ENCODE results near the gene DDTL. TPM values are rescaled to one million over a fixed set of nuclear protein-coding genes. Genes with fewer than 3 reads are reported as not detected.
"Not testable (repeated sequence)": the region's sequence is repeated elsewhere in the genome, so short reads cannot be mapped to it uniquely, and the experiment has no call there.

Gene DDTL
- total RNA-seq, 1 donor from 2014 or later, result not detected

DNA sequence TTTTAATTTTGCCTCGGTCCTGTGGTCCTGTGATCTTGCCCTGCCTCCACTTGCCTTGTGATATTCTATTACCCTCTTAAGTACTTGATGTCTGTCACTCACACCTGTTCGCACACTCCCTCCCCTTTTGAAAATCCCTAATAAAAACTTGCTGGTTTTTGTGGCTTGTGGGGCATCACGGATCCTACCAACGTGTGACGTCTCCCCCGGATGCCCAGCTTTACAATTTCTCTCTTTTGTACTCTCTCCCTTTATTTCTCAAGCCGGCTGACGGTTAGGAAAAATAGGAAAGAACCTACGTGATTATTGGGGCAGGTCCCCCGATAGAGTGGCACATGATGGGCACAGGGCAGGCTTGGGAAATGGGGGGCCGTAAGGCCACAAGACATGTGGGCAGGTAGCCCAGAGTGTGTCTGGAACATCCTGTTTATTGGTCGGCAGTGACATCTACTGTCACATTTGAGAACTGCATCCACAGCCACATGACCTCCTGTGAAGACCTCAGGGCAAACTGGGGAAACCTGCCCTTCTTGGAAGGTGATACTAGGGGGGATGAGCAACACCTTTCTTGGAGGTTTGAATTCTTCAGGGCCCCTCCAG lies 10.3 kb upstream of the DDTL start:
- H3K4me3 ChIP-seq; H3K9me3 ChIP-seq; H3K4me1 ChIP-seq; H3K27ac ChIP-seq; intact Hi-C loops (cut with DNase I); H3K36me3 ChIP-seq; DNase-seq (ENCODE audit: extremely low spot score in 2 of 2); H3K27me3 ChIP-seq: not testable (repeated sequence)
- TF ChIP-seq, protein P1, sequence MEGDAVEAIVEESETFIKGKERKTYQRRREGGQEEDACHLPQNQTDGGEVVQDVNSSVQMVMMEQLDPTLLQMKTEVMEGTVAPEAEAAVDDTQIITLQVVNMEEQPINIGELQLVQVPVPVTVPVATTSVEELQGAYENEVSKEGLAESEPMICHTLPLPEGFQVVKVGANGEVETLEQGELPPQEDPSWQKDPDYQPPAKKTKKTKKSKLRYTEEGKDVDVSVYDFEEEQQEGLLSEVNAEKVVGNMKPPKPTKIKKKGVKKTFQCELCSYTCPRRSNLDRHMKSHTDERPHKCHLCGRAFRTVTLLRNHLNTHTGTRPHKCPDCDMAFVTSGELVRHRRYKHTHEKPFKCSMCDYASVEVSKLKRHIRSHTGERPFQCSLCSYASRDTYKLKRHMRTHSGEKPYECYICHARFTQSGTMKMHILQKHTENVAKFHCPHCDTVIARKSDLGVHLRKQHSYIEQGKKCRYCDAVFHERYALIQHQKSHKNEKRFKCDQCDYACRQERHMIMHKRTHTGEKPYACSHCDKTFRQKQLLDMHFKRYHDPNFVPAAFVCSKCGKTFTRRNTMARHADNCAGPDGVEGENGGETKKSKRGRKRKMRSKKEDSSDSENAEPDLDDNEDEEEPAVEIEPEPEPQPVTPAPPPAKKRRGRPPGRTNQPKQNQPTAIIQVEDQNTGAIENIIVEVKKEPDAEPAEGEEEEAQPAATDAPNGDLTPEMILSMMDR (IDR thresholded peaks at IDR 0.05), result peak; percentile 58 to 93 (median 90)
- peak in 1 of 2 donors; percentile 20 for TF ChIP-seq POLR2AphosphoS5 (IDR thresholded peaks at IDR 0.05; ENCODE audit: insufficient read depth in 1 of 2, low read depth in 1 of 2)

DNA sequence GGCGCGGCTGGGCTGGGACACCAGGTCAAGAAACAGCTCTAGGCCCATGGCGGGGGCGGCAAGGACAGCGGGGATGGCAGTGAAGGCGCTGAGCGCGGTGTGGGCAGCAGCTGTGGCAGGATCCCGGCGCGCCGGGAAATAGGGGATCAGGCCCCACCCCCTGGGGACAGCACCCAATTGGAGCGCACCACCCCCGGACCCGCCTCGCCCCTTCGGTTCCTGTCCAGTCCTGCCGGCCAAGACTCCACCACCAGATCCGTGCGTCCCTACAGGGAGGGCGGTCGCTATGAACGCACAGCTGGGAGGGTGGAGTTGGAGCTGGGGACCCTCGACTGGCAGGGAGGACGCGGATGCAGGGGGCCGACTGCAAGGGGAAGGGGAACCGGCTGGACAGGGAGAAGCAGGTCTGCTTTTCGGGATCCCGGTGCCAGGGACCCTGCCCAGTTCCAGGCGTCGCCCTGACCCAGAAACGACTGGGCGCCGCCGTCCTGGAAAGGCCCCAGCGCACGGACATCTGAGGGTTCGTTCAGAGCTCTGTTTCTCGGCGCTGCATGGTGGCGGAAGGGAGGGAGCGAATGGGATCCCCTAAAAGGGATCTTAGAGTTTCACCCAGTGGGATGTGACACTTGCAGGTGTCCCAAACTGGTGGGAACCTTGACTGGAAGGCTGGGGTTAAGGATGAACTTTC lies 5.5 kb upstream of the DDTL start, which contains the start of gene GSTT2B:
TSS of gene GSTT2B (minus strand) at position 112 of the 688 bp plus-strand sequence. CDS start at position 48, 64 bp downstream.
- DNase-seq (ENCODE audit: extremely low spot score in 2 of 2); H3K4me1 ChIP-seq; intact Hi-C loops (cut with DNase I); H3K9me3 ChIP-seq; H3K27ac ChIP-seq; H3K27me3 ChIP-seq; H3K36me3 ChIP-seq; H3K4me3 ChIP-seq: not testable (repeated sequence)

DNA sequence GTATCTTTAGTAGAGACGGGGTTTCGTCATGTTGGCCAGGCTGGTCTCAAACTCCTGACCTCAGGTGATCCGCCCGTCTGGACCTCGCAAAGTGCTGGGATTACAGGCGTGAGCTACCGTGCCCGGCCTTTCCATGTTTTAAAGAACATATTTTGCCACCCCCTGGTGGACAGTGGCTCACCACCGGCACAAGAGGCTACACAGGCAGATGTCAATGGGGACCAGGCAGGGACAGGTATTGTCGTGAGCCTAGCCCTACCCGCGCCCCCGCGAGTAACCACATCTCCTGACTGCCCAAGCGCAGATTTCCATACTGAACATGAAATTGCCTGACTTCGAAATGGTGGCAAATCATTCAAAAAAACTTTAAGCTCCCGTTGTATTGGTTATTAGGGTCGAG lies 594 bp upstream of the DDTL start:
- intact Hi-C loops (cut with DNase I); H3K4me1 ChIP-seq; DNase-seq (ENCODE audit: extremely low spot score in 2 of 2): not testable (repeated sequence)

DNA sequence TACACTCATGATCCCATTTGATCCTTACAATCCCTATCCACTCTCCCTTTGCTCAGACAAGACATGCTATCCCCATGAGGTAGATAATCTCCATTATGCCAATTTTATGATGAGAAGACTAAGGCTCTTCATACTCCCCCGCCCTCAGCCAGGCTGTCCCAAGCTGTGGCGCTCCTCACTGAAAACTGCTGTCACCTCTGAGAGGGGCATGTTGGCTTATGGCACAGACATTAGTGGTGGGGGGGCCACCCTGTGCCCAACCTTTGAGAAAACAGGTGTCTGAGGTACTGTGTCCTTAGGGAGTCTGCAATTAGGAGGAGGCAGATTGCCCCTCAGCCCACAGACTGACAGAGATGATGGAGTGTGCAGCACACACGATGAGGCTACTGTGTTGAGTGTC lies 2.4 kb downstream of the DDTL start:
- DNase-seq (ENCODE audit: extremely low spot score in 2 of 2), result no peak
- Histone ChIP-seq H3K27me3 (no peaks in the 10 kb centered on the region), H3K4me1 (no peaks in the 10 kb centered on the region), H3K4me3 (no peak overlapping the region), H3K36me3 (peaks cover 0 to 25% of the 10 kb centered on the region in 2 donors), H3K27ac (no peak overlapping the region), H3K9me3 (no peaks in the 10 kb centered on the region)
- intact Hi-C loops (cut with DNase I), result no loop called here
- TF ChIP-seq POLR2A (IDR thresholded peaks at IDR 0.05) (no peak), POLR2AphosphoS5 (IDR thresholded peaks at IDR 0.05; ENCODE audit: insufficient read depth in 1 of 2, low read depth in 1 of 2) (no peak)
- TF ChIP-seq, protein P1 (IDR thresholded peaks at IDR 0.05), result no peak

More for the DNA sequence above, 594 bp upstream of the DDTL start:
- not testable (repeated sequence) for H3K27me3 ChIP-seq, H3K4me3 ChIP-seq, H3K27ac ChIP-seq, H3K9me3 ChIP-seq
- H3K36me3 ChIP-seq, result peaks cover 0 to 22% of the 10 kb centered on the region in 2 donors

DNA sequence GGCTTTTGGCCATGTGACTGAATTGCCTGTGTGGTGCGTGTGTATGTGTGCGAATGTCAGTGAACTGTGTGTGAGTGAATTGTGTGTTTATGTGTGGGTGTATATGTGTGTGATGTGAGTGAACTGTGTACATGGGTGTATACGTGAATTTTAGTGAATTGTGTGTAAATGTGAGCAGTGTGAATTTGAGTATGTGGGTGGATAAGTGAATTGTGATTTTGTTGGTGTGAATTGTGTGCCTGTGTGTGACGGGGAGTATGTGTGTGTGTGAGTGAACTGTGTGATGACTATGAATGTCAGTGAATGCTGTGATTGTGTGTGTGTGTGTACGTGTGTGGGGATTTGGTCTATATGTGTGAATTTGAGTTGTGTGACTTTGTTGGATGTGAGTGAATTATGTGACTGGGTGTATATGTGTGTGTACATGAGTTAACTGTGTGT lies 3.5 kb downstream of the DDTL start:
- no peak for DNase-seq (ENCODE audit: extremely low spot score in 2 of 2)
- intact Hi-C loops (cut with DNase I), result loop anchor here (5.0 kb wide), 1 partner anchor 43 kb away; no protein-coding TSS in a partner anchor

More for the DNA sequence above, 3.5 kb downstream of the DDTL start:
- no peaks in the 10 kb centered on the region for H3K4me1 ChIP-seq
- no peak for TF ChIP-seq POLR2AphosphoS5 (IDR thresholded peaks at IDR 0.05; ENCODE audit: insufficient read depth in 1 of 2, low read depth in 1 of 2)
- TF ChIP-seq POLR2A (IDR thresholded peaks at IDR 0.05), result no peak
- TF ChIP-seq, protein P1 (IDR thresholded peaks at IDR 0.05), result no peak
- peaks cover 0 to 25% of the 10 kb centered on the region in 2 donors for H3K36me3 ChIP-seq
- H3K27me3 ChIP-seq, result no peaks in the 10 kb centered on the region
- no peaks in the 10 kb centered on the region for H3K9me3 ChIP-seq
- H3K27ac ChIP-seq, result no peak overlapping the region
- H3K4me3 ChIP-seq, result no peak overlapping the region

Measured in vagina (tissue), 2 donors.